Adrenal gland (tissue), 12 donors: Measurements from ENCODE around the gene ABCC2. TPM values are rescaled to one million over a fixed set of nuclear protein-coding genes. Genes with fewer than 3 reads are reported as not detected.

ENCODE experiments used
- DNase-seq, 7 donors: peaks; one replicate each; pipeline ENCODE4 v3.0.0-alpha.2; 2019 to 2020
- H3K27ac ChIP-seq, 5 donors: fragments of 200-600 bp; sonication (generic) in 4 of 5; 1 replicate in 3 of 5; 2 replicates in 2 of 5; pipeline versions ENCODE4 v1.5.1 to v1.8.0; 2016 to 2020; ENCODE audit warnings: mild to moderate bottlenecking in 1 of 5
- H3K27me3 ChIP-seq: fragments of 200-600 bp; 2 replicates; pipeline ENCODE4 v1.8.0; 2021
- H3K36me3 ChIP-seq, 2 donors: fragments of 200-600 bp; replicated peaks in 1 of 2; 1 replicate in 1 of 2; 2 replicates in 1 of 2; pipeline versions ENCODE4 v1.5.1 to v1.8.0; 2018 to 2022
- H3K4me1 ChIP-seq, 2 donors: fragments of 200-600 bp; replicated peaks in 1 of 2; 1 replicate in 1 of 2; 2 replicates in 1 of 2; pipeline versions ENCODE4 v1.5.1 to v1.8.0; 2018 to 2021
- H3K4me3 ChIP-seq, 4 donors: fragments of 200-600 bp; sonication (generic) in 3 of 4; one replicate each; pipeline ENCODE4 v1.5.1; 2016 to 2018
- H3K9me3 ChIP-seq, 3 donors: fragments of 200-600 bp; sonication (generic) in 1 of 3; replicated peaks in 1 of 3; 1 replicate in 2 of 3; 2 replicates in 1 of 3; pipeline versions ENCODE4 v1.5.1 to v1.8.0; 2016 to 2021
- POLR2A ChIP-seq, 2 donors: fragments of 450-650 bp; IDR thresholded peaks; one replicate each; pipeline ENCODE4 v1.6.1; 2017; ENCODE audit warnings: antibody characterized with exemption in 2 of 2, mild to moderate bottlenecking in 2 of 2, moderate library complexity in 1 of 2
- WGBS, 4 donors: extraction: QIAGEN DNeasy Blood & Tissue Kit in 2 of 4; methylation state at CpG; one replicate each; pipeline versions ENCODE4 v1.1.5 to v1.1.7; 2013 to 2017; 5-methylcytosine and 5-hydroxymethylcytosine counted together
- intact Hi-C, 2 donors: fragments of 100-400 bp; cut with DNase I; formaldehyde crosslinking; loops; one replicate each; pipeline versions ENCODE4 v1.14.1 to v1.15.0; 2022 to 2023
- polyA plus RNA-seq, 3 donors: library from polyadenylated mRNA; stranded (reverse); fragments of 200-250 nt in 2 of 3; fragments of 350-450 nt in 1 of 3; fragmentation: Illumina TruSeq in 1 of 3; extraction: RNeasy Lipid Tissue Mini Kit (QIAGEN cat#74804) in 1 of 3; gene quantifications; one replicate each; pipeline ENCODE4 v1.2.3, GENCODE V29; 2013 to 2014
- total RNA-seq, 9 donors: library from RNA; depleted of rRNA in 4 of 9; stranded (reverse); fragments of >200 nt in 4 of 9; fragments of 120-200 nt in 1 of 9; fragmentation: NEBNext Ultra II Directional in 1 of 9; extraction: Animal tissue kit (Norgen Biotek cat#: 25700) in 1 of 9; gene quantifications; one replicate each; pipeline versions ENCODE4 v1.1.0 to v1.2.4, GENCODE V29; 2013 to 2023
- TF ChIP-seq, protein P1 (sequence below), 6 experiments: fragments of 450-650 bp in 4 of 6; fragments of 200-600 bp in 2 of 6; sonication (generic) in 1 of 6; IDR thresholded peaks; 1 replicate in 5 of 6; 2 replicates in 1 of 6; pipeline versions ENCODE4 v1.5.1 to v1.8.0; 2016 to 2021; ENCODE audit warnings: antibody characterized with exemption in 6 of 6, mild to moderate bottlenecking in 2 of 6, moderate library complexity in 1 of 6
- donor health status: healthy with polysubstance abuse.
- donor health status: Bipolar disorder and iron deficiency.
- donor health status: DM: yes; HTN: yes; CAD: no.
- donor health status: DM: no; HTN: no; CAD: no.
- donor health status: DM: no; HTN: no; CAD: no.
- donor health status: DM: yes; HTN: yes; CAD: no.

ABCC2 gene
- total and polyA plus RNA-seq, 12 donors = 0.55 to 2.1 (median 0.81) TPM

DNA sequence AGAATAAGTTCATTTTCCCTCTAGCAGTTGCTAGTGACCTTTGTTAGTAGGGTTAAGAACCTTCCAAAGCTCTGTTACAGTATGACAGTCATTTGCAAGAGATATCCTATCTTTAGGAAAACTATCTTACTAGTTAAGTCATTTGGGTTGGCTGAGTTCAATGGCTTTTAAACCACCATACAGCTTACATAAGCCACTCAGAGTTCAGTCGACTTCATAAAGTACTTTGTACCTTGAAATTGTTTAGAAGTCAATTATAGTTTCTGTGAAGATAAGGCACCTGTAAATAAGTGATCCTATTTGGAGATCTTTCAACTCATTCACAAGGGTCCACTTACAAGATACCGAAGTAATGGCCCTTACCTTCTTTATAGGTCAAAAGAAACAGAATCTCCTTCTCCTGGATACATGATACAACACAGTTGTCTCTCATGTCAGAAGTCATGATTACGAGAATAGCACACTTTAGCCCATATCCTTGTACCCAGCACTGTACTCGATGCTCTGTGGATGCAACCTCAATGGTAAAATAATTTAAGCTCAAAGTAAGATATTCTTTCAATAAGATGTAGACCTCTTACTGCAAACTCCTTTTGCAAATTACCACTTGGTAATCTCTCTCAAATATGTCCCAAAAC lies 11.9 kb upstream of the ABCC2 start:
- H3K36me3 ChIP-seq = no peaks in the 10 kb centered on the region
- no peaks in the 10 kb centered on the region for H3K27me3 ChIP-seq
- H3K27ac ChIP-seq = no peak overlapping the region
- no peaks in the 10 kb centered on the region for H3K9me3 ChIP-seq
- DNase-seq = no peak
- H3K4me1 ChIP-seq = peaks cover 0 to 2% of the 10 kb centered on the region in 2 donors
- TF ChIP-seq POLR2A (IDR thresholded peaks at IDR 0.05) = no peak
- TF ChIP-seq, protein P1, sequence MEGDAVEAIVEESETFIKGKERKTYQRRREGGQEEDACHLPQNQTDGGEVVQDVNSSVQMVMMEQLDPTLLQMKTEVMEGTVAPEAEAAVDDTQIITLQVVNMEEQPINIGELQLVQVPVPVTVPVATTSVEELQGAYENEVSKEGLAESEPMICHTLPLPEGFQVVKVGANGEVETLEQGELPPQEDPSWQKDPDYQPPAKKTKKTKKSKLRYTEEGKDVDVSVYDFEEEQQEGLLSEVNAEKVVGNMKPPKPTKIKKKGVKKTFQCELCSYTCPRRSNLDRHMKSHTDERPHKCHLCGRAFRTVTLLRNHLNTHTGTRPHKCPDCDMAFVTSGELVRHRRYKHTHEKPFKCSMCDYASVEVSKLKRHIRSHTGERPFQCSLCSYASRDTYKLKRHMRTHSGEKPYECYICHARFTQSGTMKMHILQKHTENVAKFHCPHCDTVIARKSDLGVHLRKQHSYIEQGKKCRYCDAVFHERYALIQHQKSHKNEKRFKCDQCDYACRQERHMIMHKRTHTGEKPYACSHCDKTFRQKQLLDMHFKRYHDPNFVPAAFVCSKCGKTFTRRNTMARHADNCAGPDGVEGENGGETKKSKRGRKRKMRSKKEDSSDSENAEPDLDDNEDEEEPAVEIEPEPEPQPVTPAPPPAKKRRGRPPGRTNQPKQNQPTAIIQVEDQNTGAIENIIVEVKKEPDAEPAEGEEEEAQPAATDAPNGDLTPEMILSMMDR (IDR thresholded peaks at IDR 0.05) = no peak
- 88 to 92% (median 90%) methylated on average over 4 of the region's 4 CpGs for WGBS, 4 donors
- intact Hi-C loops = no loop called here
- H3K4me3 ChIP-seq = no peak overlapping the region

DNA sequence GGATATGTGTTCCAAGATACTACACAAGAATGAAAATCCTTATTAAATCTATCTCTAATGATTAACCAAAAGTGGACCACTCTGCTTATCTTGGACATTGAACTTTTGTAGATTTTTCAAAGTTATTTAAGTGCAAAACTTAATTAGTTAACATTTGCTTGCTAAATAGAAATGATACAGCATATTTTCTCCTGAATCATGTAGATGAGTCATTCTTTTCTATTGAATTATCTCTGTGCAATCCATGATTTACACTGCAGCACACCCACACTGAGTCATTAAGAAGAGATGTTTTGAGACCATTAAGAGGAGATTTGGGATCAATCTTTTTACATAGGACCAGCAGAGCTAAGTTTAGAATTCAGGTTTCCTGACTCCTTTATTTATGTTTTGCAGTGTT lies 6.6 kb upstream of the ABCC2 start:
- no peaks in the 10 kb centered on the region for H3K27me3 ChIP-seq
- H3K4me1 ChIP-seq = peaks cover 5% of the 10 kb centered on the region in 2 donors
- intact Hi-C loops = no loop called here
- peak in 3 of 7 donors; percentile 39 to 41 (median 41) for DNase-seq
- TF ChIP-seq, protein P1 (IDR thresholded peaks at IDR 0.05) = no peak
- no peak for TF ChIP-seq POLR2A (IDR thresholded peaks at IDR 0.05)
- H3K4me3 ChIP-seq = no peak overlapping the region
- H3K9me3 ChIP-seq = no peaks in the 10 kb centered on the region
- H3K27ac ChIP-seq = peak overlapping the region in 4 of 5 donors; percentile 30 to 43 (median 40)
- no peaks in the 10 kb centered on the region for H3K36me3 ChIP-seq

DNA sequence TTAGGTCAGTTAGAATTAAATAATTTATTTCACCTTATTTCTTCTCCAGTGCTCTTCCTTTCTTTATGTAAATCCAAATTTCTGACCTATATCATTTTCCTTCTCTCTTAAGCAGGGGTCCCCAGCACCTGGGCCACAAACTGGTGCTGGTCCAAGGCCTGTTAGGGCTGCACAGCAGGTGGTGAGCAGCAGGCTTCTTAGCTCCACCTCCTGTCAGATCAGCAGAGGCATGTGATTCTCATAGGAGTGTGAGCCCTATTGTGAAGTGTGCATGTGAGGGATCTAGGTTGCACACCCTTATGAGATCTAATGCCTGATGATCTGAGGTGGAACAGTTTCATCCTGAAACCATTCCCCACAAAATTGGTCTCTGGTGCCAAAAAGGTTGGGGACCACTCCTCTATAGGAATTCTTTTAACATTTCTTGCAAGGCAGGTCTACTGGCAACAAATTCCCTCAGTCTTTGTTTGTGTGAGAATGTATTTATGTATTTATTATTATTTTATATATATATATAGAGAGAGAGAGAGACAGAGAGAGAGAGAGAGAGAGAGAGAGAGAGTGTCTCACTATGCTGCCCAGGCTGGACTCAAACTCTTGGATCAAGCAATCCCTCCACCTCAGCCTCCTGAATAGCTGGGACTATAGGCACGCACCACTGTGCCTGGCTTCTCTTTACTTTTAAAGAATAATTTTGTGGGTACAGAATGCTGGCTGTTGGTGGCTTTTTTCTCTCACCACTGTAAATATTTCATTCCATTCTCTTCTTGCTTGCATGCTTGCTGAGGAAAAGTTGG lies 4.3 kb upstream of the ABCC2 start:
- DNase-seq = no peak
- Histone ChIP-seq H3K27ac (no peak overlapping the region), H3K36me3 (no peaks in the 10 kb centered on the region), H3K4me1 (peaks cover 5% of the 10 kb centered on the region in 2 donors), H3K4me3 (no peak overlapping the region), H3K9me3 (no peaks in the 10 kb centered on the region), H3K27me3 (no peaks in the 10 kb centered on the region)
- intact Hi-C loops = no loop called here
- 91 to 100% (median 97%) methylated on average over 1 of the region's 1 CpG for WGBS, 4 donors
- TF ChIP-seq, protein P1 (IDR thresholded peaks at IDR 0.05) = no peak
- TF ChIP-seq POLR2A (IDR thresholded peaks at IDR 0.05) = no peak

DNA sequence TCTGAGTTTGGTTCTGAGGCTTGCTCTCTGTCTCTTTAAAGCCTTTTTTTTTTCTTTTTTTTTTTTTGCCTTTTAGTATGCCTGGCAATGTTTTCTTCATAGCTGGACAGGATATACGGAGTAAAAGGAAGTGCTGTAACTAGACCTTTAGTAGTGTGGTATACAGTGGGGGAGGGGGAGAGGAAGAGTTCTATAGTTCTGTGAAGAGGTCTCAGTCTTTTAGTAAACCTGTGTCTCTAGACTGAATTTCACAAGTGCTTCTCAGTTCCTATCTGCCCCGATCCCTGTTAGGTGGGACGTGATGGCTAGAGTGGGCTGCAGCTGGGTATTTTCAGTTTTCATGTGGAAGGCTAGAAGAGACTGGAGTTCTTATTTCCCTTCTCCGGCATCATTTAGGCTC lies 3.1 kb upstream of the ABCC2 start:
- no peak overlapping the region for H3K4me3 ChIP-seq
- H3K27ac ChIP-seq = peak overlapping the region in 4 of 5 donors; percentile 31 to 64 (median 44)
- H3K27me3 ChIP-seq = no peaks in the 10 kb centered on the region
- no peaks in the 10 kb centered on the region for H3K9me3 ChIP-seq
- no peaks in the 10 kb centered on the region for H3K36me3 ChIP-seq
- DNase-seq = no peak
- H3K4me1 ChIP-seq = peaks cover 5% of the 10 kb centered on the region in 2 donors
- no peak for TF ChIP-seq POLR2A (IDR thresholded peaks at IDR 0.05)
- TF ChIP-seq, protein P1 (IDR thresholded peaks at IDR 0.05) = no peak
- 31 to 47% (median 35%) methylated on average over 4 of the region's 4 CpGs for WGBS, 4 donors
- intact Hi-C loops = no loop called here
